Naive thymus-derived CD8-positive, alpha-beta T cell (primary cell): Measurements from ENCODE around the gene RAD51B. TPM values are rescaled to one million over a fixed set of nuclear protein-coding genes. Genes with fewer than 3 reads are reported as not detected.

ENCODE experiments used
- ATAC-seq, 2 donors: fragments of 150-1000 bp; cut with Tn5 transposase in 1 of 2; sonication (Bioruptor Pico), chemical (Tn5 transposase) in 1 of 2; 1 replicate in 1 of 2; 2 replicates in 1 of 2; pipeline ENCODE4 v1.10.0; 2021; ENCODE audit warnings: mild to moderate bottlenecking in 2 of 2, moderate library complexity in 2 of 2
- POLR2A ChIA-PET: fragments of 350-600 bp; sonication (Branson Sonifier 250); formaldehyde crosslinking; loops from one replicate; lab custom pipeline; 2021; ENCODE audit warnings: antibody characterized with exemption; lab: Charles Lee
- DNase-seq, 10 donors: peaks; one replicate each; pipeline versions ENCODE4 v3.0.0 to v3.0.0-alpha.2; 2020 to 2022
- H3K27ac Mint-ChIP-seq, 10 donors: one replicate each; pipeline ENCODE4 v1.8.0; 2020 to 2022; ENCODE audit warnings: mild to moderate bottlenecking in 10 of 10, mixed read lengths in 10 of 10, moderate library complexity in 4 of 10, inconsistent platforms in 1 of 10
- H3K27me3 Mint-ChIP-seq, 5 donors: one replicate each; pipeline ENCODE4 v1.8.0; 2021 to 2022; ENCODE audit warnings: mixed read lengths in 5 of 5
- H3K36me3 Mint-ChIP-seq, 3 donors: one replicate each; pipeline ENCODE4 v1.8.0; 2020 to 2022; ENCODE audit warnings: mixed read lengths in 3 of 3, mild to moderate bottlenecking in 2 of 3, inconsistent platforms in 1 of 3
- H3K4me1 Mint-ChIP-seq, 4 donors: one replicate each; pipeline ENCODE4 v1.8.0; 2021 to 2022; ENCODE audit warnings: mixed read lengths in 4 of 4
- H3K4me3 Mint-ChIP-seq, 10 donors: one replicate each; pipeline ENCODE4 v1.8.0; 2020 to 2022; ENCODE audit warnings: mild to moderate bottlenecking in 10 of 10, mixed read lengths in 10 of 10, moderate library complexity in 6 of 10, inconsistent platforms in 1 of 10
- H3K9me3 Mint-ChIP-seq, 9 donors: one replicate each; pipeline ENCODE4 v1.8.0; 2020 to 2022; ENCODE audit warnings: mixed read lengths in 9 of 9, mild to moderate bottlenecking in 3 of 9, inconsistent platforms in 1 of 9, moderate library complexity in 1 of 9
- polyA plus RNA-seq, 3 donors: library from polyadenylated mRNA; unstranded; fragments of 300-500 nt; fragmentation: Illumina TruSeq; gene quantifications; one replicate each; pipeline ENCODE4 v1.2.3, GENCODE V29; 2021
- total RNA-seq, 8 experiments: library from RNA in 2 of 8; stranded (reverse) in 2 of 8; gene quantifications; one replicate each; pipeline ENCODE4 v1.2.3 and lab custom pipeline; 2021 to 2026

Gene RAD51B
- total and polyA plus RNA-seq, 5 experiments from 2014 or later: 15.1 to 30.0 (median 26.4) TPM

DNA sequence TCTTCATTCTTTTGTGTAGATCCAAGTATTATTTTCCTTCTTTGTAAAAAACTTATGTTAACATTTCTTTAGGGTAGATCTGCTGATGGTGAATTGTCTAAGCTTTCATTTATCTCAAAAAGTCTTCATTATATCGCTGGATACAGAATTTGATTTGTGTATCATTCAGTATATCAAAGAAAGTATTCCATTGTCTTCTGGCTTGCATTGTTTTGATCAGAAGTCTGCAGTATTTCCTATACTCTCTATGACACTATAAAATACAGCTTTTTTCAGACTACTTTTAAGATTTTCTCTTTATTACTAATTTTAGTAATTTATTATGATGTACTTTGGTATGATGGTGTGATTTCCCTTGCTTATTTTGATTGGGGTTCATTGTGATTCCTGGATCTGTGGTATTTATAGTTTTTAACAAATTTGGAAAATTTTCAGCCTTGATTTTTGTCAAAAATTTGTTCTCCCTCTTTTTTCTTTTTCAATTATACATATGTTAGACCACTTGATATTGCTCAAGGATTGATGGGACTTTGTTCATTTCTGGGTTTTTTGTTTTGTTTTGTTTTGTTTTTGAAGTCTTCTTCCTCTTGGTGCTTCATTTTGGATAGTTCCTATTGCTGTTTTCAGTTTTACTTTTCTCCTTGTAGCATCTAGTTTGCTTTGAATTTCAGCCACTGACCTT, 796.8 kb downstream of the RAD51B start:
- peak overlapping the region in 1 of 10 donors; percentile 57 for H3K27ac Mint-ChIP-seq
- ATAC-seq: no peak
- POLR2A ChIA-PET: interaction anchor here (0.6 to 1.8 kb wide), 2 partner anchors 16 to 22 kb away, joined by 3 to 5 read pairs; no protein-coding TSS in a partner anchor
- no peak for DNase-seq
- H3K4me3 Mint-ChIP-seq: no peak overlapping the region
- peaks cover 2 to 6% (median 3%) of the 10 kb centered on the region in 4 donors for H3K4me1 Mint-ChIP-seq
- no peaks in the 10 kb centered on the region for H3K27me3 Mint-ChIP-seq
- H3K36me3 Mint-ChIP-seq: peaks cover 4 to 39% (median 34%) of the 10 kb centered on the region in 3 donors
- H3K9me3 Mint-ChIP-seq: peaks cover 7 to 55% (median 32%) of the 10 kb centered on the region in 9 donors

DNA sequence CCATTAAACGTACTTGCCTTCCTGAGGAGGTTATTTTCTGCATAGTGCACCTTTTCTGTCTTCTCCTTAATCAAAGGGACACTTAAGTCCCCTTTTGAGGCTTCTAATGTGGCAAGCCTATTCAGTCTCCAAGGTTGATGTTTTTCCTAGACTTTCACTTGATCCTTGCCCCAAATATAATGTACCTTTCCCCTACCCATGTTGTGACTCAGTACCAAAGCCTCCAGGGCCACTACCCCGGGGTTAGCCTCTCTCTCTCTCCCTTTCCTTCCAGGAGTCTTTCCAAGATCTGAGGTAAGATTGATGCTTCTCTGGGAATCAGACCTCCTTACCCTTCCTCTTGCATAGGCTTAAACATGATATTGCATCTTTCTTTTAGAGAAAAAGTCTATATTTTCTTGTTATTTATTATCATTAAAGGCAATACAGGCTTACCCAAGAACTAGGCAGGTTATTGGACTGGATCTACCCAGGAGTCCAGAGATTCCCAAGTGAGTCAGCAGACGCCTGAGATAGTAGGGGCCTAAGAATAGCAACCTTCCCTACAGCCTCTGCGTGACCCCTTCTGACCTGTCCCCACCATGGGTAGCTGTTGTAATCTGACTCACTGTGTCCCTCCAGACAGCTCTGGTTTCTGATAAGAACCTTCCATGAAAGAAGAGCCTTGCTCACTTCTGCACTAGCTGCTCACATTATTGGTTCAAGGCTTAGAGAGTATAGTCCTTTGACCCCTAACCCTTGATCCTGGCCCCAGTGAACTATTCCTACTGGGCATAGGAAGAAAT, 800.4 kb downstream of the RAD51B start:
- no peaks in the 10 kb centered on the region for H3K27me3 Mint-ChIP-seq
- DNase-seq (no peak), ATAC-seq (no peak)
- peaks cover 4 to 37% (median 22%) of the 10 kb centered on the region in 9 donors for H3K9me3 Mint-ChIP-seq
- H3K4me1 Mint-ChIP-seq: peaks cover 4 to 23% (median 8%) of the 10 kb centered on the region in 4 donors
- POLR2A ChIA-PET: no interaction called here
- peaks cover 4 to 24% (median 24%) of the 10 kb centered on the region in 3 donors for H3K36me3 Mint-ChIP-seq
- no peak overlapping the region for H3K4me3 Mint-ChIP-seq
- no peak overlapping the region for H3K27ac Mint-ChIP-seq

DNA sequence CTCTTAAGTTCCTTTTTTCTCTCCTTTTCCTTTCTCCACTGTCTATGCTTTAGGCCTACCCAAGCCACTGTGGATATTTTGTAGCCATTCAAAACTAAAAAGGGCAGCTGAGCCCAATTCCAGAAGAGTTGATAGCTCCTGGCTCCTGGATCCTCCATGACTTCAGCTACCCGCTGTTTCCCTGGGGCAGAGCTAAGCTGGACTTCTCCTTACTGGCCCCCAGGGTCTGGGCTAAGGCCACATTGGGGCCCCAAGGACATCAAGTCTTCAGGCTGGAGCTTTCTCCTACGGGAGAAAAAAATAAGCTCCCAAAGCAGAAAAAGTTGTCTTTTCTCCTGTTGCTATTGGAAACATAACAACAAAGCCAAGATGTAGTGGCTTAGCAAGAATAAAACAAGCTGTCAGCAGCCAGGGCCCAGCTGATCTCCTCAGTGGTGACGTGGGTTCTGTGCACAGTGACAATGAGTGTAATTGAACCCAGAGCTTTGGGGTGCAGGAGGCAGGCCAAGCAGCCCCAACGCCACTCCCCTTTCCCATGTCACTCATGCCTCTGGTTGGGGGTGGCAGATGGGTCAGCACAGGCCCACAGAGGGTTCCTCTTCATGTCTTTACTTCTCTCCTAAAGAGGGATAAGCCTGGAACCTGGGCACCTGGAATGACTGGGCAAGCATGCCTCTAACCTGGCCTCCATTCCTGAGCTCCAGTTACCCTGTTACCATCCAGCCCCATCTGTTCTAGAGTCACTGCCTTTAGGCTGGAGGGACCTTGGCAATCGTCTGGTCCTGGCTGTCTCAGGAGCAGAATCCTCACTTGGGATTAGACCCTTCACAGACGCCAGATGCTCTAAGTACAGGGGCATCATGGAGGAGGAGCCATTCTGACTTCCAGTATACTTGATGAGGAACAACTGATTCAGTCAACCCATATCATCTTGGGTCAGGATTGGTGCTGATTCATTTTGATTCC, 802.1 kb downstream of the RAD51B start:
- peaks cover 8 to 23% (median 9%) of the 10 kb centered on the region in 4 donors for H3K4me1 Mint-ChIP-seq
- peak overlapping the region in 2 of 10 donors; percentile 7 to 61 for H3K27ac Mint-ChIP-seq
- H3K36me3 Mint-ChIP-seq: peaks cover 4 to 17% (median 12%) of the 10 kb centered on the region in 3 donors
- DNase-seq: no peak
- H3K27me3 Mint-ChIP-seq: peaks cover 0 to 1% (median 0%) of the 10 kb centered on the region in 5 donors
- POLR2A ChIA-PET: interaction anchor here (0.6 kb wide), 1 partner anchor 178 kb away, joined by 3 read pairs; no protein-coding TSS in a partner anchor
- ATAC-seq: no peak
- no peak overlapping the region for H3K4me3 Mint-ChIP-seq
- peaks cover 2 to 23% (median 19%) of the 10 kb centered on the region in 9 donors for H3K9me3 Mint-ChIP-seq

DNA sequence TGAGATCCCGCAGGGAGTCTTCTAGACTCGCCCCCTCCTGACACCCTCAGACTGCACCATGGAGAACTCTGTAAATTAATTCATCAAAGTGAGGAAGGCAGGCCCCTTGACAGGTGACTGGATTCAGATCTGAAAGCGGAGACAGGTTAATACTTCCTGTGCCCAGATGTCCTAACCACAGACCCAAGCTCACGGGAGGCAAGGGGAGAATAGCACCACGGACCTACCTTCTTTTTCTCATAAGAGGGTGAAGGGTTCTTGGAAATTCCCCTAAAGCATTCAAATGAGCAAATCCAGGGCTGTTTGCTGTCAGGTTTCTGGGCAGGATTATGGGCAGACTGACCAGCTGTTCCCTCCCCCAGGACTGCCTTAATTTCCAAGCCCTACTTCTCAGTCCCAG, 803.3 kb downstream of the RAD51B start:
- POLR2A ChIA-PET: interaction anchor here (0.5 to 0.8 kb wide), 3 partner anchors 60 to 205 kb away, joined by 3 to 5 read pairs (median 3); no protein-coding TSS in a partner anchor
- peak overlapping the region in 2 of 10 donors; percentile 14 to 47 for H3K27ac Mint-ChIP-seq
- peaks cover 0 to 11% (median 9%) of the 10 kb centered on the region in 9 donors for H3K9me3 Mint-ChIP-seq
- DNase-seq: no peak
- H3K4me1 Mint-ChIP-seq: peaks cover 8 to 29% (median 15%) of the 10 kb centered on the region in 4 donors
- no peak for ATAC-seq
- peaks cover 0 to 1% (median 0%) of the 10 kb centered on the region in 5 donors for H3K27me3 Mint-ChIP-seq
- H3K4me3 Mint-ChIP-seq: no peak overlapping the region
- peaks cover 4 to 7% (median 5%) of the 10 kb centered on the region in 3 donors for H3K36me3 Mint-ChIP-seq

DNA sequence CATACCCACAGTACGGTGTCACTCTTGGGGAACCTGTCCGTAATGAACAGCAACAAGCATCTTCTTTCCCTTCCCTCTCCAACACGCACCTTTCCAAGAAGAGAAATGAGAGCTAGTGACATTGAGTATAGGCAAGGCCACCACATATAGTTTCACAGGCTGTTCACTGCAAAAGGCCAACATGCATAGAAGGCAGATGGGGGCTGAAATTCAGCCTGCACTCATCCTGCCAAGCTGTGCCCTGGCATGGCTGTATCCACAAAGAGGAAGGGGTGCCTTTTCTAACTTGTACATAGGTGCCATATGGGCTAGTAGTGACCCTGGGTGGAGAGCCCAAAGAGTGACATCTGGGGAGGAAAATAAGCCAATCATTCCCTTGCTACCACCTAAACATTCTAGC, 803.7 kb downstream of the RAD51B start:
- POLR2A ChIA-PET: interaction anchor here (0.6 to 0.8 kb wide), 2 partner anchors 62 to 204 kb away, joined by 3 read pairs; no protein-coding TSS in a partner anchor
- H3K36me3 Mint-ChIP-seq: peaks cover 2 to 4% (median 4%) of the 10 kb centered on the region in 3 donors
- H3K4me3 Mint-ChIP-seq: no peak overlapping the region

DNA sequence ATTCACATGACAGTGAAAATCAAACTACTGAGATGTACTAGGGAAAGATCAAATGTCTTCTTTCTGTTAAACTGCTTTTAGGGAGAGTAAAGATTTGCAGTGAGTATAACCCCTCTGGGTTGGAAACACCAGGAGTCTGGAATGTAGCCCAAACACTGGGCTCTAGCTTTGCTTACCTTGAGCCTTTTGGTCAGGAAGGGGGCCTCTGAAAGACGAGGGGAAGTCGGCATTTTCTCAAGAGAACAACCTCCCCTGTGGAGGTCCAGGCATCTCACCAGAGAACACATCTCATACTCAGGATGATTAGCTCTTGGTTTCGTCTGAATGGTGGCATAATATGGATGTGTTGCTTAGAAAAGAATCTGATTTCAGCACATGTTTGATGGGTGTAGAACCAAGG, 804.2 kb downstream of the RAD51B start:
- no peak for ATAC-seq
- Mint-ChIP-seq H3K27ac (peak overlapping the region in 1 of 10 donors; percentile 33), H3K4me1 (peaks cover 7 to 30% (median 21%) of the 10 kb centered on the region in 4 donors), H3K9me3 (peaks cover 0 to 3% (median under 1%) of the 10 kb centered on the region in 9 donors), H3K27me3 (peaks cover 0 to 1% (median 0%) of the 10 kb centered on the region in 5 donors), H3K4me3 (no peak overlapping the region), H3K36me3 (no peaks in the 10 kb centered on the region)
- POLR2A ChIA-PET: interaction anchor here (0.8 kb wide), 1 partner anchor 62 kb away, joined by 3 read pairs; no protein-coding TSS in a partner anchor
- DNase-seq: no peak

More for the DNA sequence above, 803.7 kb downstream of the RAD51B start:
- peaks cover 0 to 8% (median 5%) of the 10 kb centered on the region in 9 donors for H3K9me3 Mint-ChIP-seq
- no peak for ATAC-seq
- peaks cover 8 to 31% (median 17%) of the 10 kb centered on the region in 4 donors for H3K4me1 Mint-ChIP-seq
- H3K27ac Mint-ChIP-seq: peak overlapping the region in 1 of 10 donors; percentile 33
- no peak for DNase-seq
- peaks cover 0 to 1% (median 0%) of the 10 kb centered on the region in 5 donors for H3K27me3 Mint-ChIP-seq

DNA sequence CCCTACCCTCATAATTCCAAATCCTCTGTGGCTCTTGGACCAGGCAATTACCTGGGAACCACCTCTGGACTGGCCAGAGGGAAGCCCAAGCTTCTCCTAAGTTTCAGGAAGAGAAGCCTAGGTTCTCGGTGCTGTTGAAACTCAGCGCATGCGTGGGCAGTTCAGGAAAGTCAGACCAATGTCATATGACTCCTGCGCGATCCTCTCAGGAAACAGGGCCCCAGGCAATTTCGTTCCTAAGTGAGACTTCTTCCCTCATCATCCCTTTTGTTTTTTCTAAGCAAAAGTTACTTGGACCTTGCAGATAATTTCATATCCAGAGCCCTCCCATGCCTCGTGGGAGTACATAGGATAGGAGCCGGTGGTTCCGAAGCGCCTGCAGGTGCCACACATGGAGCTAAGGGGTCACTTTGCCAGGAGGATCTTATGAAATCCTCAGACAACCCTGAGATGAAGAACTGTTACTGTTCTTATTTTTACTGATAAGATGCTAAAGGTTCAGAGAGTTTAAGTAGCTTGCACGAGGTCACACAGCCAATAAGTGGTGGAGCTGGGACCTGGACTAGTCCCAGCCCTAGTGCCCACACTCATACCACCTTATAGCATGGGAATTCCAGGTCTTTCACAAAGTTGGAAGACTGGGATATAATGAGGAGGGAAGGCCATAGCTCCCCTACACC, 805.1 kb downstream of the RAD51B start:
- Mint-ChIP-seq H3K27me3 (peaks cover 0 to 1% (median 0%) of the 10 kb centered on the region in 5 donors), H3K4me3 (no peak overlapping the region), H3K9me3 (peaks cover 0 to 2% (median 0%) of the 10 kb centered on the region in 9 donors), H3K27ac (no peak overlapping the region), H3K4me1 (peaks cover 10 to 35% (median 27%) of the 10 kb centered on the region in 4 donors), H3K36me3 (no peaks in the 10 kb centered on the region)
- POLR2A ChIA-PET: interaction anchor here (0.5 kb wide), 1 partner anchor 163 kb away, joined by 3 read pairs; no protein-coding TSS in a partner anchor
- DNase-seq (no peak), ATAC-seq (no peak)

DNA sequence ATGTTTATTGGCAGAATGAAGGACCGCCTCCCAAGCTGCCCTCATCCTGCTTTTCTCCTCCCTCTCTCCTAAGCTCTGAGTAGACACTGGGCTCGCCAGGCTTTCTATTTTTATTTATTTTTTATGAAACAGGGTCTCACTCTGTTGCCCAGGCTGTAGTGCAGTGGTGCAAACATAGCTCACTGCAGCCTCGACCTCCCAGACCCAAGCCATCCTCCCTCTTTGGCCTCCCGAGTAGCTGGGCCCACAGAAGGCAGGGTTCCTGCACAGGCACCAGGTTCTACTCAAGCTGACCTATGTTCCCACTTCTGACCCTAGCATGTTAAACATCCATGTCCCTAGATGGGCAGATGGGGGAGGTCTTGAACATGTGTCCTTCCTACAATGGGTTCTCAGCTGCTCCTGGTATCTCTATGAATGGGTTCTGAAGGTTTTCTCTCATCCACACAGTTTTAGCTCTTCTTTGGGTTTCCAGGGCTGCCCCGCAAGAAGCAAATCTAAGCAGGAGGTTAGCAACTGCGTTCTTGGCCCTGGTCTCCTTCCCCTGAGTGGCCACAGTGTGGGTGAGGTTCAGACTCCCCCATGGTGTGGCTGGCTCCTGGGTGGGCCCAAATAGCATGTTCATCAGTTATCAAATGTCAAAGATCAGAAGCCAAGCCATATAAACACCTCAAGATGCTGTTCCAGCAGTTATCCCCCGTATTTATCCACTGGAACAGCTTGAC, 805.9 kb downstream of the RAD51B start:
- POLR2A ChIA-PET: interaction anchor here (1.2 kb wide), 1 partner anchor 20 kb away, joined by 3 read pairs; no protein-coding TSS in a partner anchor
- Mint-ChIP-seq H3K4me3 (no peak overlapping the region), H3K27ac (peak overlapping the region in 3 of 10 donors; percentile 6 to 76 (median 20)), H3K9me3 (peaks cover 0 to 2% (median 0%) of the 10 kb centered on the region in 9 donors), H3K36me3 (no peaks in the 10 kb centered on the region), H3K27me3 (peaks cover 0 to 1% (median 0%) of the 10 kb centered on the region in 5 donors), H3K4me1 (peaks cover 10 to 35% (median 27%) of the 10 kb centered on the region in 4 donors)
- ATAC-seq: no peak
- no peak for DNase-seq

DNA sequence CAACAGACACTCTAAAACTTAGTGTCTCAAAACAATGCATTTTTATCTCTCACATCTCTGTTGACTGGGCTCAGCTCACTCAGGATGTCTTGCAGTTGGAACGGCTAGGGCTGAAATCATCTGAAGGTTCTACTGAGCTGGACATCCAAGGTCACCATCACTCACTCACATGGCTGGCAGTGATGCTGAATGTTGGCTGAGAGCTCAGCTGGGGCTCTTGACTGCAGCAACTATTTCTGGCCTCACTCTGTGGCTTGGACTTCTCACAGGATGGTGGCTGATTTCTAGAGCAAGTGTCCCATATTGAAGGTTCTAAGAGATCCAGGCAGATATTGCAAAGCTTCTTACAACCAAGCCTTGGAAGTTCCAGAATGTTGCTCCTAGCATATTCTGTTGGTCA, 806.8 kb downstream of the RAD51B start:
- Mint-ChIP-seq H3K27me3 (peaks cover 0 to 1% (median 0%) of the 10 kb centered on the region in 5 donors), H3K9me3 (no peaks in the 10 kb centered on the region), H3K27ac (no peak overlapping the region), H3K4me3 (no peak overlapping the region), H3K4me1 (peaks cover 10 to 35% (median 27%) of the 10 kb centered on the region in 4 donors), H3K36me3 (no peaks in the 10 kb centered on the region)
- ATAC-seq (no peak), DNase-seq (no peak)
- POLR2A ChIA-PET: interaction anchor here (1.2 kb wide), 1 partner anchor 21 kb away, joined by 3 read pairs; no protein-coding TSS in a partner anchor

DNA sequence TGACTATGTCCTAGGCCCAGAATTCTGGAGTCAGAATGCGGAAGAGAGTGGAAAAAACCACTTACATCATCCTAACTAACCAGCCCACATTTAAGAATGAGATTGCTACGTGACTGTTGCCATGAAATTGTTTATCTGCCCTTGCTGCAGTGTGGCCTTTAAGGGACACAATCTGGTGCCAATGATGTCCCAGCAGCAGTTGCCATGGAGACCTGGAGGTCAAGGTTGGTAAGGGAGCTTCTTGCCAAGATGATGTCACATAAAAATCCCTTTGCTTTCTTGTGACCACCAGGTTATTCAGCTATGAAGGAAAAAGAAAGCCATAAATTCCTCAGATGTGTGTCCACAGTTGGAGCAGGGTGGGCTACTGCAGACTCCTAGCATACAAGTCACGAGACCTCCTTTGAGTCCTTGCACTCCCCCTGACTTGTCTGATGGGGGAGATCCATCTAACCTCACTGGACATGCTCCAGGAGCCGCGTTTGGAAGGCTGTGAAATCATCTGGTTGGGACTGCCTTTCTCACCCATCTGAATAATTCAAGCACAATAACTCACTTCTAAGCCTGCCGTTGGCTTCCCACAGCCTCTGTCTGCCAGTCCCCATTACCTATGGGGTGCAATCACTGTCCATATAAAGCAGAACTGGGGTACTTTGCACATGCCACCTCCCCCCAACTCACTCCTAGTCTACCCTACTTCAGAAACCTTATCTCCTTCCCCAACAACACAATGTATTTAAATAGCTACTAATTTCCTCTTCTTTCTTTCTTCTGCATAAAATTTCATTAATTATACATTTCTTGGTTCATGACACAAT, 807.7 kb downstream of the RAD51B start:
- peaks cover 0 to 1% (median 0%) of the 10 kb centered on the region in 5 donors for H3K27me3 Mint-ChIP-seq
- H3K4me3 Mint-ChIP-seq: peak overlapping the region in 4 of 10 donors; percentile 77 to 83 (median 80)
- ATAC-seq: no peak

More for the DNA sequence above, 807.7 kb downstream of the RAD51B start:
- POLR2A ChIA-PET: interaction anchor here (0.5 to 2.8 kb wide), 5 partner anchors 11 to 158 kb away, joined by 3 to 10 read pairs (median 3); no protein-coding TSS in a partner anchor
- Mint-ChIP-seq H3K9me3 (no peaks in the 10 kb centered on the region), H3K36me3 (no peaks in the 10 kb centered on the region), H3K27ac (peak overlapping the region in 1 of 10 donors; percentile 36), H3K4me1 (peaks cover 10 to 32% (median 27%) of the 10 kb centered on the region in 4 donors)
- no peak for DNase-seq
